MG63 (cell line): ENCODE results near the gene FANCL. TPM values are rescaled to one million over a fixed set of nuclear protein-coding genes. Genes with fewer than 3 reads are reported as not detected.
A peak's percentile ranks its signal among the peaks of the same experiment; 100 is the strongest.
"Not testable (repeated sequence)": the region's sequence is repeated elsewhere in the genome, so short reads cannot be mapped to it uniquely, and the experiment has no call there.

ENCODE experiments used
- DNase-seq: peaks from one replicate; pipeline ENCODE4 v3.0.0-alpha.2; 2020
- H3K27me3 ChIP-seq: fragments of 250-450 bp; sonication (Bioruptor Pico); 2 replicates; pipeline ENCODE4 v1.5.1; 2020; ENCODE audit warnings: mild to moderate bottlenecking, moderate library complexity
- H3K36me3 ChIP-seq: fragments of 250-450 bp; sonication (Bioruptor Pico); 2 replicates; pipeline ENCODE4 v1.5.1; 2020; ENCODE audit warnings: mild to moderate bottlenecking, moderate library complexity
- H3K4me3 ChIP-seq: fragments of 250-450 bp; sonication (Bioruptor Pico); 2 replicates; pipeline ENCODE4 v1.5.1; 2020; ENCODE audit warnings: mild to moderate bottlenecking, moderate library complexity
- H3K9me3 ChIP-seq: fragments of 250-450 bp; sonication (Bioruptor Pico); 2 replicates; pipeline ENCODE4 v1.5.1; 2020; ENCODE audit warnings: mild to moderate bottlenecking, moderate library complexity
- total RNA-seq: library from RNA; depleted of rRNA; stranded (reverse); fragments of >200 nt; shearing (Covaris generic); gene quantifications from 2 replicates; pipeline ENCODE4 v1.2.3, GENCODE V29; 2014; ENCODE audit warnings: low replicate concordance; rRNA removed

FANCL gene
- total RNA-seq: 21.4 and 25.9 TPM in 2 replicates

- H3K36me3 ChIP-seq: peaks cover 6% of the 10 kb centered on the region; the same call in 1 of the 2 replicates
- H3K27me3 ChIP-seq: no peaks in the 10 kb centered on the region
- peak; percentile 91 for DNase-seq
- H3K9me3 ChIP-seq: no peaks in the 10 kb centered on the region
- peak within 1 kb of the TSS; percentile 98 for H3K4me3 ChIP-seq
These were observed at the start of gene FANCL for GRCh38 chr2:58240670-58241545. FANCL (minus strand) TSS chr2:58241325; CDS start chr2:58241313, 12 bp downstream.

GRCh38 chr2:58289029-58289428 is 47.9 kb upstream of the FANCL start:
- Histone ChIP-seq H3K9me3 (no peaks in the 10 kb centered on the region), H3K4me3 (no peak overlapping the region), H3K36me3 (no peaks in the 10 kb centered on the region), H3K27me3 (no peaks in the 10 kb centered on the region)
- DNase-seq: peak; percentile 45

- no peaks in the 10 kb centered on the region for H3K36me3 ChIP-seq
- H3K9me3 ChIP-seq: no peaks in the 10 kb centered on the region
- H3K27me3 ChIP-seq: no peaks in the 10 kb centered on the region
- no peak for DNase-seq
- no peak overlapping the region for H3K4me3 ChIP-seq
These were observed 42.8 kb upstream of the FANCL start for GRCh38 chr2:58283931-58284330.

- H3K36me3 ChIP-seq, H3K9me3 ChIP-seq, H3K4me3 ChIP-seq, H3K27me3 ChIP-seq, DNase-seq: not testable (repeated sequence)
These were observed 34.0 kb upstream of the FANCL start for GRCh38 chr2:58275144-58275543.

- Histone ChIP-seq H3K36me3 (no peaks in the 10 kb centered on the region), H3K4me3 (no peak overlapping the region), H3K9me3 (no peaks in the 10 kb centered on the region), H3K27me3 (no peaks in the 10 kb centered on the region)
- DNase-seq: no peak
These were observed 30.7 kb upstream of the FANCL start for GRCh38 chr2:58271826-58272225.

GRCh38 chr2:58268685-58269084 is 27.6 kb upstream of the FANCL start:
- H3K27me3 ChIP-seq: no peaks in the 10 kb centered on the region
- no peak for DNase-seq
- no peaks in the 10 kb centered on the region for H3K36me3 ChIP-seq
- H3K4me3 ChIP-seq: no peak overlapping the region
- no peaks in the 10 kb centered on the region for H3K9me3 ChIP-seq

- H3K36me3 ChIP-seq: no peaks in the 10 kb centered on the region
- peaks cover 4% of the 10 kb centered on the region; the same call in 1 of the 2 replicates for H3K9me3 ChIP-seq
- DNase-seq: no peak
- H3K27me3 ChIP-seq: no peaks in the 10 kb centered on the region
- H3K4me3 ChIP-seq: no peak overlapping the region
These were observed 25.1 kb upstream of the FANCL start for GRCh38 chr2:58266211-58266610.

GRCh38 chr2:58261209-58261608 is 20.1 kb upstream of the FANCL start:
- no peaks in the 10 kb centered on the region for H3K36me3 ChIP-seq
- H3K27me3 ChIP-seq: no peaks in the 10 kb centered on the region
- H3K4me3 ChIP-seq: no peak overlapping the region
- peaks cover 4% of the 10 kb centered on the region; the same call in 1 of the 2 replicates for H3K9me3 ChIP-seq
- DNase-seq: no peak

- not testable (repeated sequence) for H3K9me3 ChIP-seq
These were observed 17.3 kb upstream of the FANCL start for GRCh38 chr2:58258456-58258855.

GRCh38 chr2:58251331-58252201 is 10.4 kb upstream of the FANCL start:
- DNase-seq: not testable (repeated sequence)

More at GRCh38 chr2:58258456-58258855, 17.3 kb upstream of the FANCL start:
- not testable (repeated sequence) for DNase-seq, H3K4me3 ChIP-seq, H3K27me3 ChIP-seq, H3K36me3 ChIP-seq

GRCh38 chr2:58241546-58241864 is 380 bp upstream of the FANCL start:
- Histone ChIP-seq H3K27me3 (no peaks in the 10 kb centered on the region), H3K4me3 (peak overlapping the region; percentile 98), H3K9me3 (no peaks in the 10 kb centered on the region), H3K36me3 (peaks cover 6% of the 10 kb centered on the region; the same call in 1 of the 2 replicates)
- no peak for DNase-seq

More at GRCh38 chr2:58251331-58252201, 10.4 kb upstream of the FANCL start:
- not testable (repeated sequence) for H3K36me3 ChIP-seq, H3K9me3 ChIP-seq, H3K27me3 ChIP-seq, H3K4me3 ChIP-seq

GRCh38 chr2:58239243-58239925 is 1.7 kb downstream of the FANCL start:
- Histone ChIP-seq H3K27me3 (no peaks in the 10 kb centered on the region), H3K4me3 (peak overlapping the region; percentile 98), H3K9me3 (no peaks in the 10 kb centered on the region), H3K36me3 (peaks cover 6% of the 10 kb centered on the region; the same call in 1 of the 2 replicates)
- DNase-seq: no peak

- Histone ChIP-seq H3K36me3 (peaks cover 6% of the 10 kb centered on the region; the same call in 1 of the 2 replicates), H3K4me3 (no peak overlapping the region), H3K27me3 (no peaks in the 10 kb centered on the region), H3K9me3 (no peaks in the 10 kb centered on the region)
- no peak for DNase-seq
These were observed 3.4 kb downstream of the FANCL start for GRCh38 chr2:58237741-58238140.

GRCh38 chr2:58235984-58236383 is 5.1 kb downstream of the FANCL start:
- DNase-seq: no peak
- no peaks in the 10 kb centered on the region for H3K9me3 ChIP-seq
- no peaks in the 10 kb centered on the region for H3K27me3 ChIP-seq
- H3K4me3 ChIP-seq: no peak overlapping the region
- peaks cover 6% of the 10 kb centered on the region; the same call in 1 of the 2 replicates for H3K36me3 ChIP-seq

GRCh38 chr2:58235170-58235569 is 6.0 kb downstream of the FANCL start:
- DNase-seq: no peak
- H3K27me3 ChIP-seq: no peaks in the 10 kb centered on the region
- H3K9me3 ChIP-seq: no peaks in the 10 kb centered on the region
- H3K4me3 ChIP-seq: no peak overlapping the region
- H3K36me3 ChIP-seq: peaks cover 6% of the 10 kb centered on the region; the same call in 1 of the 2 replicates

- H3K27me3 ChIP-seq: no peaks in the 10 kb centered on the region
- DNase-seq: no peak
- no peak overlapping the region for H3K4me3 ChIP-seq
- peaks cover 4% of the 10 kb centered on the region; the same call in 1 of the 2 replicates for H3K36me3 ChIP-seq
- H3K9me3 ChIP-seq: no peaks in the 10 kb centered on the region
These were observed 12.8 kb downstream of the FANCL start for GRCh38 chr2:58228299-58228698.
